Measurements from ENCODE around the gene EVX2. TPM values are rescaled to one million over a fixed set of nuclear protein-coding genes. Genes with fewer than 3 reads are reported as not detected.

EVX2 gene
- total RNA-seq, 1 donor from 2014 or later: not detected

GRCh38 chr2:176027806-176028205 is 56.0 kb downstream of the EVX2 start:
- no peaks in the 10 kb centered on the region for H3K4me1 ChIP-seq
- no peaks in the 10 kb centered on the region for H4K20me1 ChIP-seq (ENCODE audit: low read depth)
- Mint-ChIP-seq H3K9me3 (no peaks in the 10 kb centered on the region), H3K4me1 (no peaks in the 10 kb centered on the region), H3K27ac (no peak overlapping the region), H3K4me3 (no peak overlapping the region), H3K27me3 (ENCODE audit: insufficient read depth, low read depth) (peaks cover 4% of the 10 kb centered on the region), H3K36me3 (no peaks in the 10 kb centered on the region)
- H2AFZ ChIP-seq (replicated peaks): no peak overlapping the region
- H3K9me3 ChIP-seq (ENCODE audit: low read depth): no peaks in the 10 kb centered on the region
- no peak overlapping the region for H3K9ac ChIP-seq
- no peak for DNase-seq (ENCODE audit: low spot score)
- H3F3A ChIP-seq (ENCODE audit: low read depth): no peaks in the 10 kb centered on the region
- no peak overlapping the region for H3K4me2 ChIP-seq
- H3K27ac ChIP-seq: no peak overlapping the region
- no peaks in the 10 kb centered on the region for H3K36me3 ChIP-seq
- H3K4me3 ChIP-seq: no peak overlapping the region
- no peak for TF ChIP-seq CTCF (IDR thresholded peaks at IDR 0.05)
- no peak for TF ChIP-seq EZH2phosphoT487 (IDR thresholded peaks at IDR 0.05)
- no peak for TF ChIP-seq EZH2 (IDR thresholded peaks at IDR 0.05)
- peaks cover 40% of the 10 kb centered on the region for H3K27me3 ChIP-seq
- H3K79me2 ChIP-seq (ENCODE audit: low read depth): no peaks in the 10 kb centered on the region

Other genes starting within 250 kb of the EVX2 start
- gene LNPK, start 81.7 kb downstream of the EVX2 start, total RNA-seq (ENCODE audit: low replicate concordance): 24.4 and 36.1 TPM in 2 replicates
- not detected in 2 replicates for gene HOXD13, start 8.8 kb upstream of the EVX2 start, total RNA-seq (ENCODE audit: low replicate concordance)
- gene HOXD12, start 15.8 kb upstream of the EVX2 start, total RNA-seq (ENCODE audit: low replicate concordance): not detected in 2 replicates
- gene HOXD11, start 23.3 kb upstream of the EVX2 start, total RNA-seq (ENCODE audit: low replicate concordance): not detected in 2 replicates
- gene HOXD10, start 32.8 kb upstream of the EVX2 start, total RNA-seq (ENCODE audit: low replicate concordance): not detected in 2 replicates
- not detected in 2 replicates for gene HOXD9, start 38.8 kb upstream of the EVX2 start, total RNA-seq (ENCODE audit: low replicate concordance)
- not detected in 2 replicates for gene HOXD8, start 45.7 kb upstream of the EVX2 start, total RNA-seq (ENCODE audit: low replicate concordance)
- not detected in 2 replicates for gene HOXD4, start 67.6 kb upstream of the EVX2 start, total RNA-seq (ENCODE audit: low replicate concordance)
- not detected in 2 replicates for gene HOXD3, start 73.3 kb upstream of the EVX2 start, total RNA-seq (ENCODE audit: low replicate concordance)
- not detected in 2 replicates for gene HOXD1, start 104.7 kb upstream of the EVX2 start, total RNA-seq (ENCODE audit: low replicate concordance)
- 33.1 and 39.2 TPM in 2 replicates for gene MTX2, start 185.5 kb upstream of the EVX2 start, total RNA-seq (ENCODE audit: low replicate concordance)

All from neural progenitor cell (in vitro differentiated cells).